Prostate gland (tissue), 2 donors: ENCODE results near the gene RS1.

ENCODE experiments used
- POLR2A ChIP-seq: fragments of 450-650 bp; IDR thresholded peaks from one replicate; pipeline ENCODE4 v1.6.1; 2016; ENCODE audit warnings: antibody characterized with exemption, mild to moderate bottlenecking
- POLR2AphosphoS5 ChIP-seq: sonication (generic); formaldehyde crosslinking; IDR thresholded peaks from one replicate; pipeline ENCODE4 v1.6.1; 2017; ENCODE audit warnings: antibody characterized with exemption
- TF ChIP-seq, protein P1 (sequence below), 4 experiments: fragments of 200-600 bp in 2 of 4; fragments of 450-650 bp in 2 of 4; sonication (generic) in 2 of 4; IDR thresholded peaks; 1 replicate in 3 of 4; 2 replicates in 1 of 4; pipeline ENCODE4 v1.5.1; 2016 to 2019; ENCODE audit warnings: antibody characterized with exemption in 4 of 4, mild to moderate bottlenecking in 2 of 4, moderate library complexity in 2 of 4

DNA sequence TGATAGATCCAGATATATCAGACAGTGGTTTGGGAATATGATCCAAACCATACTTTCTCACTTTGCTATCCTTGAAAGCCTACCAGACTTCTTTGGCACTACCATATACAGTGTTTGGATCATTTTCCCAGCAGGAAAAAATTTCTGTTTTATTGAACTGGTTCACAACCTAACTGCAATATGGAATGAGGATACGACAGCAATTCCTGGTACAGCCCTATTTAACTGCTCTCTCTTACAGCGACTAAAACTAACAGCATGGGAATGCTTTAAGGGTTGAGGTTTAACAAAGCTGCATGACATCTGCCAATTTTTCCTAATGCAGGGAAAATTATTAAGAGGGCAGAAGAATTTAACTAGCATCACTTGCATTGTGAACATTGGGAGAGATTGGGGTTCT lies 47.3 kb downstream of the RS1 start:
- TF ChIP-seq, protein P1, sequence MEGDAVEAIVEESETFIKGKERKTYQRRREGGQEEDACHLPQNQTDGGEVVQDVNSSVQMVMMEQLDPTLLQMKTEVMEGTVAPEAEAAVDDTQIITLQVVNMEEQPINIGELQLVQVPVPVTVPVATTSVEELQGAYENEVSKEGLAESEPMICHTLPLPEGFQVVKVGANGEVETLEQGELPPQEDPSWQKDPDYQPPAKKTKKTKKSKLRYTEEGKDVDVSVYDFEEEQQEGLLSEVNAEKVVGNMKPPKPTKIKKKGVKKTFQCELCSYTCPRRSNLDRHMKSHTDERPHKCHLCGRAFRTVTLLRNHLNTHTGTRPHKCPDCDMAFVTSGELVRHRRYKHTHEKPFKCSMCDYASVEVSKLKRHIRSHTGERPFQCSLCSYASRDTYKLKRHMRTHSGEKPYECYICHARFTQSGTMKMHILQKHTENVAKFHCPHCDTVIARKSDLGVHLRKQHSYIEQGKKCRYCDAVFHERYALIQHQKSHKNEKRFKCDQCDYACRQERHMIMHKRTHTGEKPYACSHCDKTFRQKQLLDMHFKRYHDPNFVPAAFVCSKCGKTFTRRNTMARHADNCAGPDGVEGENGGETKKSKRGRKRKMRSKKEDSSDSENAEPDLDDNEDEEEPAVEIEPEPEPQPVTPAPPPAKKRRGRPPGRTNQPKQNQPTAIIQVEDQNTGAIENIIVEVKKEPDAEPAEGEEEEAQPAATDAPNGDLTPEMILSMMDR (IDR thresholded peaks at IDR 0.05), result no peak
- TF ChIP-seq POLR2AphosphoS5, result no peak
- no peak for TF ChIP-seq POLR2A
